Panc1 (cell line): ENCODE data around the gene CCDC34. TPM values are rescaled to one million over a fixed set of nuclear protein-coding genes. Genes with fewer than 3 reads are reported as not detected.

Experiments
- ATAC-seq: fragments of 200-7000 bp; cut with Tn5 transposase; 2 replicates; pipeline ENCODE4 v1.9.1; 2020; ENCODE audit warnings: mild to moderate bottlenecking, moderate library complexity
- BruUV-seq: library from RNA; stranded (reverse); fragments of 400-500 nt; replicated peaks from 2 replicates; lab custom pipeline; 2021; lab: Mats Ljungman, UMichigan
- CTCF ChIA-PET: fragments of 300-600 bp; sonication (Branson Sonifier 250); formaldehyde crosslinking; loops from one replicate; lab custom pipeline; 2022; ENCODE audit warnings: antibody characterized with exemption; lab: Charles Lee
- POLR2A ChIA-PET: fragments of 300-600 bp; sonication (Branson Sonifier 250); formaldehyde crosslinking; loops from one replicate; lab custom pipeline; 2022; ENCODE audit warnings: antibody characterized with exemption; lab: Charles Lee
- DNase-seq: peaks from one replicate; pipeline ENCODE4 v3.0.0-alpha.2; 2010; ENCODE audit warnings: low read depth, low spot score
- H3K27ac ChIP-seq: 2 replicates; pipeline ENCODE4 v1.5.1; 2011; ENCODE audit warnings: mild to moderate bottlenecking, low read length, inconsistent platforms
- H3K27me3 ChIP-seq: fragments of 200-500 bp; sonication (Bioruptor generic); 2 replicates; pipeline ENCODE4 v1.6.0; 2014; ENCODE audit warnings: low read length, inconsistent platforms; ENCODE audit not compliant: control insufficient read depth, insufficient read depth
- H3K36me3 ChIP-seq: fragments of 200-500 bp; sonication (Bioruptor generic); 2 replicates; pipeline ENCODE4 v1.5.1; 2014; ENCODE audit warnings: inconsistent platforms, mild to moderate bottlenecking, low read length, moderate library complexity; ENCODE audit not compliant: control insufficient read depth, insufficient read depth
- H3K4me1 ChIP-seq: 2 replicates; pipeline ENCODE4 v1.5.1; 2011; ENCODE audit warnings: inconsistent platforms, mild to moderate bottlenecking, low read length, moderate library complexity; ENCODE audit not compliant: control insufficient read depth, insufficient read depth
- H3K4me3 ChIP-seq, 2 experiments: 2 replicates each; pipeline ENCODE4 v1.5.1; 2011 to 2012; ENCODE audit warnings: low read depth in 2 of 2, low read length in 2 of 2, mild to moderate bottlenecking in 2 of 2, inconsistent platforms in 1 of 2, moderate library complexity in 1 of 2
- H3K9me3 ChIP-seq: fragments of 200-500 bp; sonication (Bioruptor generic); 2 replicates; pipeline ENCODE4 v1.5.1; 2014; ENCODE audit warnings: low read depth, mild to moderate bottlenecking, inconsistent platforms, low read length, moderate library complexity; ENCODE audit not compliant: control insufficient read depth, insufficient read depth
- POLR2AphosphoS5 ChIP-seq: IDR thresholded peaks from 2 replicates; pipeline ENCODE4 v1.6.1; 2012; ENCODE audit warnings: mild to moderate bottlenecking, low read depth, low read length, moderate library complexity
- REST ChIP-seq, 2 experiments: IDR thresholded peaks; 2 replicates each; pipeline ENCODE4 v1.6.1; 2011 to 2012; ENCODE audit warnings: low read depth in 2 of 2, control low read depth in 1 of 2, low read length in 1 of 2, mild to moderate bottlenecking in 1 of 2, moderate library complexity in 1 of 2; ENCODE audit not compliant: insufficient read depth in 1 of 2
- SIN3A ChIP-seq: IDR thresholded peaks from 2 replicates; pipeline ENCODE4 v1.6.1; 2012; ENCODE audit warnings: low read depth, mild to moderate bottlenecking, low read length, moderate library complexity, borderline replicate concordance; ENCODE audit not compliant: insufficient read depth
- TCF7L2 ChIP-seq: IDR thresholded peaks from 2 replicates; pipeline ENCODE4 v1.6.1; 2011; ENCODE audit warnings: mild to moderate bottlenecking, low read depth, low read length, inconsistent platforms
- in situ Hi-C: cut with HindIII; loops from 2 replicates; pipeline ENCODE4 v1.10.0; 2016; ENCODE audit warnings: low sequenced_read_pairs, low pct_unique_long_range_greater_than_20kb
- intact Hi-C: fragments of 100-400 bp; cut with micrococcal nuclease; formaldehyde crosslinking; loops from one replicate; pipeline ENCODE4 v1.10.0; 2022; ENCODE audit not compliant: unreplicated experiment
- total RNA-seq: library from RNA; stranded (reverse); gene quantifications from one replicate; pipeline ENCODE4 v1.2.1, GENCODE V29; 2021; ENCODE audit not compliant: unreplicated experiment
- TF ChIP-seq, protein P1 (sequence below): fragments of 450-650 bp; IDR thresholded peaks from 2 replicates; pipeline ENCODE4 v1.5.1; 2017; ENCODE audit warnings: mild to moderate bottlenecking

Gene CCDC34
- total RNA-seq, 1 experiment from 2014 or later: 28.3 TPM

DNA sequence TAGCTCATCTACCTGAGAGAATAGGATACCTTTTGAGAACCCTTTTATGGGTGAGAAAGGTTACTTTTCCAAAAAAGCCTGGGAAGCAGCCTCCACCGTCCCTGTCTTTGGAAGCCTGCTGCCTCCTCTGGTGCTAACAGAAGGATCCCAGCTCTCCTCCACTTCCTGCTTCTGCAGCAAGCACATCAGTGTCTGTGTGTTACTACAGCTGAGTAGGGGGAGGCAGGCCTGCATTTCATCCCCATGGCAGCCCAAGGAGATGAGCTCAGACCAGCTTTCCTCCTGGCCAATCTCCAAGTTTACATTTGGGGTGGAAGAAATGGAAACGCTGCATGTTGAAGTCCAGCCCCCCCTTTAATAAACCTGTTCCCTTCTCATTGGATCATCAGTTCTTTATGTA lies 7.4 kb upstream of the CCDC34 start:
- Histone ChIP-seq H3K4me3 (no peak overlapping the region), H3K9me3 (no peaks in the 10 kb centered on the region), H3K4me1 (peaks cover 10% of the 10 kb centered on the region), H3K27me3 (no peaks in the 10 kb centered on the region), H3K27ac (no peak overlapping the region), H3K36me3 (peaks cover 12% of the 10 kb centered on the region)
- BruUV-seq: no TSS peak
- CTCF ChIA-PET: interaction anchor here (0.9 kb wide), 1 partner anchor 115 kb away, joined by 3 read pairs; no protein-coding TSS in a partner anchor
- POLR2A ChIA-PET: no interaction called here
- in situ Hi-C loops (no loop called here), intact Hi-C loops (no loop called here)
- DNase-seq (no peak), ATAC-seq (no peak)
- TF ChIP-seq TCF7L2 (no peak), SIN3A (no peak), POLR2AphosphoS5 (no peak), REST (IDR thresholded peaks at IDR 0.05; ENCODE audit: insufficient read depth in 1 of 2, low read depth in 2 of 2, low read length in 1 of 2) (no peak)
- TF ChIP-seq, protein P1, sequence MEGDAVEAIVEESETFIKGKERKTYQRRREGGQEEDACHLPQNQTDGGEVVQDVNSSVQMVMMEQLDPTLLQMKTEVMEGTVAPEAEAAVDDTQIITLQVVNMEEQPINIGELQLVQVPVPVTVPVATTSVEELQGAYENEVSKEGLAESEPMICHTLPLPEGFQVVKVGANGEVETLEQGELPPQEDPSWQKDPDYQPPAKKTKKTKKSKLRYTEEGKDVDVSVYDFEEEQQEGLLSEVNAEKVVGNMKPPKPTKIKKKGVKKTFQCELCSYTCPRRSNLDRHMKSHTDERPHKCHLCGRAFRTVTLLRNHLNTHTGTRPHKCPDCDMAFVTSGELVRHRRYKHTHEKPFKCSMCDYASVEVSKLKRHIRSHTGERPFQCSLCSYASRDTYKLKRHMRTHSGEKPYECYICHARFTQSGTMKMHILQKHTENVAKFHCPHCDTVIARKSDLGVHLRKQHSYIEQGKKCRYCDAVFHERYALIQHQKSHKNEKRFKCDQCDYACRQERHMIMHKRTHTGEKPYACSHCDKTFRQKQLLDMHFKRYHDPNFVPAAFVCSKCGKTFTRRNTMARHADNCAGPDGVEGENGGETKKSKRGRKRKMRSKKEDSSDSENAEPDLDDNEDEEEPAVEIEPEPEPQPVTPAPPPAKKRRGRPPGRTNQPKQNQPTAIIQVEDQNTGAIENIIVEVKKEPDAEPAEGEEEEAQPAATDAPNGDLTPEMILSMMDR: no peak

GRCh38 chr11:27367881-27368280 lies 4.9 kb upstream of the CCDC34 start:
- BruUV-seq: no TSS peak
- in situ Hi-C loops (no loop called here), intact Hi-C loops (loop anchor here (10.0 kb wide), 1 partner anchor 183 kb away; no protein-coding TSS in a partner anchor)
- peaks cover 7% of the 10 kb centered on the region for H3K36me3 ChIP-seq
- DNase-seq (no peak), ATAC-seq (no peak)
- no peak overlapping the region for H3K4me3 ChIP-seq
- H3K27me3 ChIP-seq: no peaks in the 10 kb centered on the region
- TF ChIP-seq, protein P1: no peak
- TF ChIP-seq REST (IDR thresholded peaks at IDR 0.05; ENCODE audit: insufficient read depth in 1 of 2, low read depth in 2 of 2, low read length in 1 of 2) (no peak), TCF7L2 (no peak), POLR2AphosphoS5 (no peak), SIN3A (no peak)
- peak overlapping the region; percentile 35 for H3K27ac ChIP-seq
- POLR2A ChIA-PET: no interaction called here
- H3K4me1 ChIP-seq: peaks cover 21% of the 10 kb centered on the region
- H3K9me3 ChIP-seq: no peaks in the 10 kb centered on the region
- CTCF ChIA-PET: no interaction called here
